Keratinocyte (primary cell): Measurements from ENCODE around the gene PUDP. TPM values are rescaled to one million over a fixed set of nuclear protein-coding genes. Genes with fewer than 3 reads are reported as not detected.

ENCODE experiments used
- DNase-seq: peaks from one replicate; pipeline ENCODE4 v3.0.0-alpha.2; 2011; ENCODE audit warnings: low read depth, missing footprints, low spot score
- FAIRE-seq: peaks from 2 replicates; lab custom pipeline; 2011; peaks lifted over from hg19 to GRCh38; lab: Jason Lieb, UNC
- H2AFZ ChIP-seq: 2 replicates; pipeline ENCODE4 v1.6.0; 2012; ENCODE audit warnings: low read length, control low read depth, inconsistent platforms; ENCODE audit not compliant: control insufficient read depth
- H3K27ac ChIP-seq: 2 replicates; pipeline ENCODE4 v1.5.1; 2011; ENCODE audit warnings: low read length; ENCODE audit not compliant: control insufficient read depth, insufficient read depth
- H3K27me3 ChIP-seq: 3 replicates; pipeline ENCODE4 v1.6.0; 2011; ENCODE audit warnings: low read length; ENCODE audit not compliant: control insufficient read depth, insufficient read depth; ENCODE audit errors: extremely low read depth
- H3K36me3 ChIP-seq, 2 experiments: 2 replicates in 1 of 2; 3 replicates in 1 of 2; pipeline ENCODE4 v1.5.1; 2011; ENCODE audit warnings: low read length in 2 of 2, mild to moderate bottlenecking in 1 of 2; ENCODE audit not compliant: control insufficient read depth in 2 of 2, insufficient read depth in 2 of 2; ENCODE audit errors: extremely low read depth in 1 of 2
- H3K4me1 ChIP-seq: 3 replicates; pipeline ENCODE4 v1.5.1; 2011; ENCODE audit warnings: low read length; ENCODE audit not compliant: control insufficient read depth, insufficient read depth; ENCODE audit errors: extremely low read depth
- H3K4me2 ChIP-seq: 3 replicates; pipeline ENCODE4 v1.6.0; 2011; ENCODE audit warnings: low read depth, low read length; ENCODE audit not compliant: control insufficient read depth, insufficient read depth; ENCODE audit errors: extremely low read depth
- H3K4me3 ChIP-seq, 3 experiments: fragments of 200-600 bp in 1 of 3; sonication (generic) in 1 of 3; 2 replicates in 2 of 3; 3 replicates in 1 of 3; pipeline ENCODE4 v1.5.1; 2011 to 2016; ENCODE audit warnings: low read length in 3 of 3, mild to moderate bottlenecking in 3 of 3, control low read depth in 2 of 3, inconsistent platforms in 1 of 3, low read depth in 1 of 3, mixed read lengths in 1 of 3, mixed run types in 1 of 3, moderate library complexity in 1 of 3; ENCODE audit not compliant: control insufficient read depth in 2 of 3, insufficient read depth in 2 of 3; ENCODE audit errors: extremely low read depth in 1 of 3
- H3K79me2 ChIP-seq: 2 replicates; pipeline ENCODE4 v1.6.0; 2012; ENCODE audit warnings: low read length; ENCODE audit not compliant: control insufficient read depth, insufficient read depth
- H3K9ac ChIP-seq: 3 replicates; pipeline ENCODE4 v1.6.0; 2011; ENCODE audit warnings: low read length; ENCODE audit not compliant: control insufficient read depth, insufficient read depth; ENCODE audit errors: extremely low read depth
- H3K9me1 ChIP-seq: 3 replicates; pipeline ENCODE4 v1.6.0; 2011; ENCODE audit warnings: low read length; ENCODE audit not compliant: control insufficient read depth, insufficient read depth; ENCODE audit errors: extremely low read depth
- H3K9me3 ChIP-seq: 2 replicates; pipeline ENCODE4 v1.5.1; 2012; ENCODE audit warnings: low read depth, low read length; ENCODE audit not compliant: control insufficient read depth
- H4K20me1 ChIP-seq: 3 replicates; pipeline ENCODE4 v1.6.0; 2011; ENCODE audit warnings: low read length; ENCODE audit not compliant: control insufficient read depth, insufficient read depth; ENCODE audit errors: extremely low read depth
- EZH2 ChIP-seq: IDR thresholded peaks from one replicate; pipeline ENCODE4 v1.6.1; 2012; ENCODE audit warnings: inconsistent platforms, mild to moderate bottlenecking, low read length, moderate library complexity
- dilution Hi-C: fragments of 300-500 bp; cut with MboI; formaldehyde crosslinking; loops from one replicate; pipeline ENCODE4 v1.7.0; 2020; ENCODE audit warnings: low sequenced_read_pairs; ENCODE audit not compliant: extremely low pct_ligation_motif_present
- polyA minus RNA-seq, 3 experiments: library from RNA; depleted of rRNA, polyadenylated mRNA; stranded (reverse); fragments of >200 nt; gene quantifications; 1 replicate in 1 of 3; 2 replicates in 1 of 3; 3 replicates in 1 of 3; pipeline ENCODE4 v1.2.3, GENCODE V29; 2011
- polyA plus RNA-seq, 5 experiments: library from polyadenylated mRNA; depleted of rRNA in 3 of 5; stranded (reverse) in 3 of 5; stranded (forward) in 1 of 5; unstranded in 1 of 5; fragments of >200 nt; gene quantifications; 1 replicate in 1 of 5; 2 replicates in 3 of 5; 3 replicates in 1 of 5; pipeline versions ENCODE4 v1.2.1 to v1.2.3, GENCODE V29; 2011 to 2012; ENCODE audit warnings: missing spikeins in 2 of 5, low read depth in 1 of 5, low replicate concordance in 1 of 5
- TF ChIP-seq, protein P1 (sequence below), 3 experiments: IDR thresholded peaks in 1 of 3; conservative IDR thresholded peaks in 1 of 3; optimal IDR thresholded peaks in 1 of 3; 2 replicates in 2 of 3; 3 replicates in 1 of 3; pipeline versions ENCODE3 to v1.5.1; 2011; ENCODE audit warnings: low read length in 3 of 3, mild to moderate bottlenecking in 3 of 3, moderate library complexity in 2 of 3, control low read depth in 1 of 3, inconsistent platforms in 1 of 3; ENCODE audit not compliant: insufficient read depth in 2 of 3; ENCODE audit errors: extremely low read depth in 1 of 3

PUDP gene
- 26.9 to 48.0 TPM (median 45.8 TPM) in 3 replicates for polyA plus RNA-seq
- 14.8 TPM for polyA plus RNA-seq (2011; ENCODE audit: low read depth)
- polyA plus RNA-seq (2011; cell fraction: cytosol; rRNA removed): 36.3 and 48.7 TPM in 2 replicates
- polyA plus RNA-seq (2011; cell fraction: nucleus; rRNA removed): 20.4 and 24.9 TPM in 2 replicates
- 15.5 and 35.1 TPM in 2 replicates for polyA plus RNA-seq (2012; ENCODE audit: low replicate concordance)
- polyA minus RNA-seq: 27.3 to 50.6 TPM (median 29.4 TPM) in 3 replicates
- 22.8 TPM for polyA minus RNA-seq (2011; cell fraction: cytosol; rRNA and poly(A)+ RNA removed)
- polyA minus RNA-seq (2011; cell fraction: nucleus; rRNA and poly(A)+ RNA removed): 15.8 and 22.0 TPM in 2 replicates

DNA sequence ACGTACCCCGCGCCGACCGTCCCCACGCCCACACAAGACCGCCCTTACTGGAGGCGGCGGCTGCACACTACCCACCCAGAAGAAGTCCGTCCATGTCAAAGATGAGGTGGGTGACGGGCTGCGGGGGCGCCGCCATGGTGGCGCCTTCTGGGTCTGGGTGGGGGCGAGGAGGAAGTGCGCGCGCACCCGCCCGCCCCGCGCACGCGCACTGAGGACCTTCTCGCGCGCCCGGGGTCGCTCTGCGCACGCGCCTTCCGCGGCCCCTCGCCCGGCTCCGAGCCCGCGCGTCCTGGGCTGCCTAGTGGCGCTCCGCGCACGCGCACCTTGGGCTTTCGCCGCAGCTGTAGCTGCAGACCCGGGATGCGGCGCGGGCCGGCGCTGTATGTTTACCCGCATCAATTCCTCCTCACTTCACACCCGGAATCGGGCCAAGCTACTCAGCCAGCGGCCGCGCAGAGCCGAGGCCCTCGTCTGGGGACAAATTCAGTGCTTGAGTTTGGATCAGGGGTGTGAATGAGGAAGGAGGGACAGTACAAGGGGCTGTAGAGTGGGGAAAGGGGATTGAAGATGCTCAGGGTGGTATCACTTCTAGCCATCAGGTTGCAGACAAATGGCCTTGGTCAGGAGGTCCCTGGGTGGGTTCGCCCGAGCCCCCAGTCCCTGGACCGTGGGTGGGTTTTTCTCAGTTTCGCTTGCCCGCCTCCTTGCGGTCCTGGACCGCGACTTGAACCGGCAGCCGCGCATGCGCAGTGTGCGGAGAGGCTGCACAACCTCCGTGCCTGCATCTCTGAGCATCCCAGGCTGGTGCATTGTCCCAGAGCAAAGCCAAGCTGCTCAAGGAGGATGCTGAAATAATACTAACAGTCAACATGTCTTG is at the start of gene PUDP:
TSS of gene PUDP (minus strand) at position 176 of the 877 bp plus-strand sequence. CDS start at position 136, 40 bp downstream.
- Histone ChIP-seq H3K27ac (peak within 1 kb of the TSS; percentile 62), H3K9ac (peak within 1 kb of the TSS; percentile 81), H3K9me1 (no peaks in the 10 kb centered on the region), H3K9me3 (no peaks in the 10 kb centered on the region), H2AFZ (peak within 1 kb of the TSS; percentile 97), H3K27me3 (no peaks in the 10 kb centered on the region), H3K4me3 (peak within 1 kb of the TSS; percentile 82 to 97 (median 97)), H3K79me2 (peaks cover 39% of the 10 kb centered on the region), H3K36me3 (no peaks in the 10 kb centered on the region), H3K4me1 (peaks cover 3% of the 10 kb centered on the region), H3K4me2 (peak within 1 kb of the TSS; percentile 88), H4K20me1 (no peaks in the 10 kb centered on the region)
- no peak for FAIRE-seq
- TF ChIP-seq, protein P1, sequence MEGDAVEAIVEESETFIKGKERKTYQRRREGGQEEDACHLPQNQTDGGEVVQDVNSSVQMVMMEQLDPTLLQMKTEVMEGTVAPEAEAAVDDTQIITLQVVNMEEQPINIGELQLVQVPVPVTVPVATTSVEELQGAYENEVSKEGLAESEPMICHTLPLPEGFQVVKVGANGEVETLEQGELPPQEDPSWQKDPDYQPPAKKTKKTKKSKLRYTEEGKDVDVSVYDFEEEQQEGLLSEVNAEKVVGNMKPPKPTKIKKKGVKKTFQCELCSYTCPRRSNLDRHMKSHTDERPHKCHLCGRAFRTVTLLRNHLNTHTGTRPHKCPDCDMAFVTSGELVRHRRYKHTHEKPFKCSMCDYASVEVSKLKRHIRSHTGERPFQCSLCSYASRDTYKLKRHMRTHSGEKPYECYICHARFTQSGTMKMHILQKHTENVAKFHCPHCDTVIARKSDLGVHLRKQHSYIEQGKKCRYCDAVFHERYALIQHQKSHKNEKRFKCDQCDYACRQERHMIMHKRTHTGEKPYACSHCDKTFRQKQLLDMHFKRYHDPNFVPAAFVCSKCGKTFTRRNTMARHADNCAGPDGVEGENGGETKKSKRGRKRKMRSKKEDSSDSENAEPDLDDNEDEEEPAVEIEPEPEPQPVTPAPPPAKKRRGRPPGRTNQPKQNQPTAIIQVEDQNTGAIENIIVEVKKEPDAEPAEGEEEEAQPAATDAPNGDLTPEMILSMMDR (optimal IDR thresholded peaks at IDR 0.05 in 1 of 3, IDR thresholded peaks at IDR 0.05 in 1 of 3, conservative IDR thresholded peaks at IDR 0.05 in 1 of 3; ENCODE audit: extremely low read depth in 1 of 3, insufficient read depth in 2 of 3, low read length in 3 of 3): peak in 2 of 3 experiments; percentile 22 to 43
- TF ChIP-seq EZH2: no peak
- dilution Hi-C loops: no loop called here
- DNase-seq: peak; percentile 41

DNA sequence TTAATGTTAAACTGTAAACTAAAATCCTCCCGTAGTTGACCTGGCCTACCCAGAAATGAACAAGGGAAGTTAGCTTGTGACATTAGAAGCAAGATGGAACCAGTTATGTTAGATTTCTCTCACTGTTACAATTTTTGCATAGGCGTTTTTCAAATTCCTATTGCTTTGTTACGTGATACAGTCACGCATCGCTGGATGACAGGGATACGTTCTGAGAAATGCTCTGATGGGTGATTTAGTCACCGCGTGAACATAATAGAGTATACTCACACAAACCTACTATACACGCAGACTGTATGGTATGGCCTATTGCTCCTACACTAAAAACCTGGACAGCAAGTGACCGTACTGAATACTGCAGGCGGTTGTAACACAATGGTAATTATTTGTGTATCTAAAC is 46.7 kb upstream of the PUDP start:
- TF ChIP-seq, protein P1 (optimal IDR thresholded peaks at IDR 0.05 in 1 of 3, IDR thresholded peaks at IDR 0.05 in 1 of 3, conservative IDR thresholded peaks at IDR 0.05 in 1 of 3; ENCODE audit: extremely low read depth in 1 of 3, insufficient read depth in 2 of 3, low read length in 3 of 3): no peak
- no peak for TF ChIP-seq EZH2
- Histone ChIP-seq H3K4me1 (no peaks in the 10 kb centered on the region), H3K4me3 (no peak overlapping the region), H3K79me2 (no peaks in the 10 kb centered on the region), H3K36me3 (no peaks in the 10 kb centered on the region), H3K27ac (no peak overlapping the region), H4K20me1 (no peaks in the 10 kb centered on the region), H3K9ac (no peak overlapping the region), H3K27me3 (no peaks in the 10 kb centered on the region), H3K9me3 (no peaks in the 10 kb centered on the region), H2AFZ (no peak overlapping the region), H3K4me2 (no peak overlapping the region), H3K9me1 (no peaks in the 10 kb centered on the region)
- DNase-seq: no peak
- dilution Hi-C loops: no loop called here
- FAIRE-seq: no peak
